Activated CD4-positive, alpha-beta T cell treated with anti-CD3 and anti-CD28 coated beads, Interleukin-2, Interleukin-4, amounts not matched to agents 100 ng/mL and 50 ng/mL, durations not matched to agents 16 hours and 8 hours (primary cell): ENCODE measurements around the gene TUBB8B.
"Not testable (repeated sequence)": the region's sequence is repeated elsewhere in the genome, so short reads cannot be mapped to it uniquely, and the experiment has no call there.

ENCODE experiments used
- DNase-seq: peaks from one replicate; pipeline ENCODE4 v3.0.0-alpha.2; 2020; ENCODE audit warnings: low spot score

Gene TUBB8B

DNA sequence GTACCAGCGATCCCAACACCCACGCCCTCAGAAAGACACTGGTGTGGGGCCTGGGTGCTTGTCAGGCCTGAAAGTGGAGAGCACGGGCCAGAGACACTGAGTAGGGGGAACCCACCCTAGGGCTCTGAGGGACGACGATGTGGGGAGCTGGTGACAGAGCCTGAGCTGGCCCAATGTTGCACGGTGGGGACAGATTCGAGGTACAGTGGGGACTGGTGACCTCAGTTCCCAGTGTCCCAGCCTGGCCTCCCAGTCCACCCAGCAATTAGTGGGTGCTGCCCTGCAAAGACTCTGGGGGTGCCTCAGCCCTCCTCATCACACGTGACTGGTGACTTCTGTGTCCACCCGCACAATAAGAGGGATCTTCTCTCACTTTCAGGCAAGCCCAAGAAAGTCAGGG, 36.6 kb downstream of the TUBB8B start:
- not testable (repeated sequence) for DNase-seq

DNA sequence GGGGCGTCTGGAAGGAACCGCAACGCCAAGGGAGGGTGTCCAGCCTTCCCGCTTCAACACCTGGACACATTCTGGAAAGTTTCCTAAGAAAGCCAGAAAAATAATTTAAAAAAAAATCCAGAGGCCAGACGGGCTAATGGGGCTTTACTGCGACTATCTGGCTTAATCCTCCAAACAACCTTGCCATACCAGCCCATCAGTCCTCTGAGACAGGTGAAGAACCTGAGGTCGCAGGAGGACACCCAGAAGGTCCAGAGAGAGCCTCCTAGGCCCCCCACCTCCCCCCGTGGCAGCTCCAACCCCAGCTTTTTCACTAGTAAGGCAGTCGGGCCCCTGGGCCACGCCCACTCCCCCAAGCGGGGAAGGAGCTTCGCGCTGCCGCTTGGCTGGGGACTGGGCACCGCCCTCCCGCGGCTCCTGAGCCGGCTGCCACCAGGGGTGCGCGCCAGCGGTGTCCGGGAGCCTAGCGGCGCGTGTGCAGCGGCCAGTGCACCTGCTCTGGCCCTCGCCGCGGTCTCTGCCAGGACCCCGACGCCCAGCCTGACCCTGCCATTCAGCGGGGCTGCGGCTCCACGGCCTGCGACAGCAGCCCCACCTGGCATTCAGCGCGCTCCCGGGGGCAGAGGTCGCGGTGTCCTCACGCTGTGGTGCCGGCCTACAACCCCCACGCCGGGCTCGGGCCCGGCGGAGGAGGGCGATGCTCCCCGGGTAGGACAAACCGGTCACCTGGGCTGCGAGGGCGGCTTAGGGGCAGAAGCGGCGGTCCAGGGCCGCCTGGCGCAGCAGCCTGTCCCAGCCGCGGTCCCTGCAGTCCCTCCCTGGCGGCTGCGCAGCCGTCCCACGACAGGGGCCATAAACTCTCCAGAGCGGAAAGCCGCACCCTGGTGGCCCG, 37.8 kb downstream of the TUBB8B start:
- DNase-seq: not testable (repeated sequence)

- DNase-seq: not testable (repeated sequence)
Measured at GRCh38 chr18:10624-11184, 38.7 kb downstream of the TUBB8B start.

GRCh38 chr18:9937-10336, 39.5 kb downstream of the TUBB8B start:
- DNase-seq: not testable (repeated sequence)
